ENCODE data around the gene TBCK.

DNA sequence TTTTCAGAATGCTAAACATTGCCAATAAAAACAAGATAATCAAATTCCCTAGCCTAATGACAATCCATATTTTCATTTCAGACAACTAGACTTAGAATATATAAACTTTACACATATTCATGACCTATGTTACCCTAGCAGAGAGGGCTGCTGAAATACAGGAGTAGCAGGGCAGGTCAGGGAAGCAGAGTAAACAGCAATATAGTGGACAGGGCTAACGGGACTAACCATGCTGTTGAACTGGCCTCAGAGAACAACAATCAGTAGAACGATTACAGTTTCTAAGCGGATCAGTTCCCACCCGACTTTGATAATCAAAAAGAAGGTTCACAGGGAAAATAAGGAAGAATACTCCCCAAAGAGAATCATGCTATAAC lies 14.0 kb downstream of the TBCK start:
- TF ChIP-seq POLR2A (IDR thresholded peaks at IDR 0.05; ENCODE audit: low read depth, low read length) (no peak), POLR2AphosphoS5 (IDR thresholded peaks at IDR 0.05; ENCODE audit: low read depth, low read length) (no peak), TAF1 (IDR thresholded peaks at IDR 0.05; ENCODE audit: borderline replicate concordance, low read depth, low read length) (no peak)
